Activated T-helper 1 cell treated with anti-CD3 and anti-CD28 coated beads, Interleukin-12 subunit alpha, Interleukin-12 subunit beta, Interleukin-2, Interleukin-4 antibody, amounts not matched to agents 30 ng/mL and 10 ng/mL and 1 ng/mL, durations not matched to agents 14 hours and 24 hours and 36 hours (primary cell): ENCODE data around the gene BANF2. TPM values are rescaled to one million over a fixed set of nuclear protein-coding genes. Genes with fewer than 3 reads are reported as not detected.
"Not testable (repeated sequence)": the region's sequence is repeated elsewhere in the genome, so short reads cannot be mapped to it uniquely, and the experiment has no call there.

Source experiments
- DNase-seq: peaks from one replicate; pipeline ENCODE4 v3.0.0; 2021; ENCODE audit warnings: low spot score
- H3K27ac Mint-ChIP-seq: one replicate; pipeline ENCODE4 v1.8.0; 2021; ENCODE audit warnings: mild to moderate bottlenecking, mixed read lengths
- H3K27me3 Mint-ChIP-seq: one replicate; pipeline ENCODE4 v1.8.0; 2022; ENCODE audit warnings: mild to moderate bottlenecking, moderate library complexity, mixed read lengths; ENCODE audit not compliant: insufficient read depth
- H3K36me3 Mint-ChIP-seq: one replicate; pipeline ENCODE4 v1.8.0; 2021; ENCODE audit warnings: low read depth, mixed read lengths
- H3K4me1 Mint-ChIP-seq: one replicate; pipeline ENCODE4 v1.8.0; 2021; ENCODE audit warnings: low read depth, mixed read lengths
- H3K4me3 Mint-ChIP-seq: one replicate; pipeline ENCODE4 v1.8.0; 2021; ENCODE audit warnings: mild to moderate bottlenecking, moderate library complexity, mixed read lengths
- H3K9me3 Mint-ChIP-seq: one replicate; pipeline ENCODE4 v1.8.0; 2021; ENCODE audit warnings: mixed read lengths
- intact Hi-C: fragments of 100-400 bp; cut with micrococcal nuclease; formaldehyde crosslinking; loops from one replicate; pipeline ENCODE4 v1.15.1; 2024
- total RNA-seq: library from RNA; stranded (reverse); gene quantifications from 2 replicates; pipeline ENCODE4 v1.2.3, GENCODE V29; 2022

BANF2 gene
- total RNA-seq, 1 donor from 2014 or later: not detected

DNA sequence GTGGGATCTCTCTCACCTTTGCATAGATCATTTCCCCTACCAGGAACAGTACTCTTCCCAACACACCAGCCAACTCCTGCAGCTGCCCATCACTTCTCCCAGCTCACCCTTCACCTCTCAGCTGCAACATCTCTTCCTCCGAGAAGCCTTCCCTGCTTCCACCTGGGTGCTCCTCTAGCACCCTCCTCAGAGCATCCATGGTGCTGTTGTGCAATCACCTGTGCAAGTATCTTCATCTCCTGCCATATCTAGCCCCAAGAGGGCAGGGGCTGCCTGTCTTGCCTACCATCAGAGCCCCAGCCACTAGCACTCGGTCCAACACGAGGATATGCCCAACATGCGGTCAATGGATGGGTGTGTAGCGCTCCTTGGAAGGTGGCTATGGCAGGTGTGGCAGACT, 75.8 kb downstream of the BANF2 start:
- Mint-ChIP-seq H3K9me3 (no peaks in the 10 kb centered on the region), H3K36me3 (no peaks in the 10 kb centered on the region), H3K4me3 (no peak overlapping the region), H3K27ac (no peak overlapping the region), H3K4me1 (no peaks in the 10 kb centered on the region), H3K27me3 (peaks cover 2% of the 10 kb centered on the region)
- intact Hi-C loops: no loop called here
- DNase-seq: no peak

DNA sequence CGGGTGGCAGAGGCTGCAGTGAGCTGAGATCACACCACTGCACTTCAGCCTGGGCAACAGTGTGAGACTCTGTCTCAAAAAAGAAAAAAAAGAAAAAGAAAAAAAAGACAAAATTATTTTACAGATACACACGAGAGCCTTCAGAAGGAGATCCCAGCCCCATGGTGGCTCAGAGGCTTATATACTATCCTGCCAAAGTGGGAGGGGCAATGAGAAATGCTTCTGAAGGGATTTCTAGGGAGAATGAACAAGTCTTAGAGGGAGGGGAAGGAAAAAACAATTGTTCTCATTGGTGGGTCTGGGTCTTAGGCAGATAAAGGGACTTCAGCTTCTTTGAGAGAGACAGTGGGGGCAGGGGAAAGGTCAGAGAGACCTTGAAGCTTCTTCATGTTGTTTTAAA, 76.8 kb downstream of the BANF2 start:
- peaks cover 3% of the 10 kb centered on the region for H3K27me3 Mint-ChIP-seq
- DNase-seq: no peak
- H3K4me1 Mint-ChIP-seq: no peaks in the 10 kb centered on the region
- H3K9me3 Mint-ChIP-seq: no peaks in the 10 kb centered on the region
- H3K4me3 Mint-ChIP-seq: no peak overlapping the region
- no peak overlapping the region for H3K27ac Mint-ChIP-seq
- H3K36me3 Mint-ChIP-seq: no peaks in the 10 kb centered on the region
- intact Hi-C loops: no loop called here

DNA sequence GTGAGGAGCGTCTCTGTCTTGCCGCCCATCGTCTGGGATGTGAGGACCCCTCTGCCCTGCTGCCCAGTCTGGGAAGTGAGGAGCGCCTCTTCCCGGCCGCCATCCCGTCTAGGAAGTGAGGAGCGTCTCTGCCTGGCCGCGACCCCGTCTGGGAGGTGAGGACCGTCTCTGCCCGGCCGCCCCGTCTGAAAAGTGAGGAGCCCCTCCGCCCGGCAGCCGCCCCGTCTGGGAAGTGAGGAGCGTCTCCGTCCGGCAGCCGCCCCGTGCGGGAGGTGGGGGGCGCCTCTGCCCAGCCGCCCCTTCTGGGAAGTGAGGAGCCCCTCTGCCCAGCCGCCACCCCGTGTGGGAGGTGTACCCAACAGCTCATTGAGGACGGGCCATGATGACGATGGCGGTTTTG, 79.2 kb downstream of the BANF2 start:
- DNase-seq, H3K4me1 Mint-ChIP-seq, H3K27ac Mint-ChIP-seq, intact Hi-C loops, H3K27me3 Mint-ChIP-seq, H3K4me3 Mint-ChIP-seq, H3K9me3 Mint-ChIP-seq, H3K36me3 Mint-ChIP-seq: not testable (repeated sequence)

DNA sequence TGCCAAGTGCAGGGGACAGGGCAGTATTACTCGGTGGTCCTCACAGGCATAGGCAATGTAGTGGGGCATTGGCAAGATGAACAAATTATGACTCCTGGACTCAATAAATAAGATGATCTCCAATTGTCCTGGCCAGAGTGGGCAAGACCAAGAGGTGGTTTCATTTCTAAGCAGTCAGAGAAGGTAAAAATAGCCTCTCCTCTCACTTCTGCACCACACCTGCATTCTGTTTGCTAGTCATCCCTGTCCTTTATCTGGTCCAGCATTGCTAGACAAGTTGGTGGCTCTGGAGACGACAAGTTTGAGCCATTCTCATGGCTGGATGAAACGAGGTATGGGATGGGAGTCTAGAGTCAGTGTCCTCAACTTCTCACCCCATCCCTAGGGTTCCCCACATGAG, 83.0 kb downstream of the BANF2 start:
- DNase-seq: no peak
- H3K36me3 Mint-ChIP-seq: no peaks in the 10 kb centered on the region
- H3K9me3 Mint-ChIP-seq: no peaks in the 10 kb centered on the region
- no peak overlapping the region for H3K4me3 Mint-ChIP-seq
- H3K27me3 Mint-ChIP-seq: peaks cover 4% of the 10 kb centered on the region
- intact Hi-C loops: no loop called here
- no peaks in the 10 kb centered on the region for H3K4me1 Mint-ChIP-seq
- H3K27ac Mint-ChIP-seq: no peak overlapping the region

DNA sequence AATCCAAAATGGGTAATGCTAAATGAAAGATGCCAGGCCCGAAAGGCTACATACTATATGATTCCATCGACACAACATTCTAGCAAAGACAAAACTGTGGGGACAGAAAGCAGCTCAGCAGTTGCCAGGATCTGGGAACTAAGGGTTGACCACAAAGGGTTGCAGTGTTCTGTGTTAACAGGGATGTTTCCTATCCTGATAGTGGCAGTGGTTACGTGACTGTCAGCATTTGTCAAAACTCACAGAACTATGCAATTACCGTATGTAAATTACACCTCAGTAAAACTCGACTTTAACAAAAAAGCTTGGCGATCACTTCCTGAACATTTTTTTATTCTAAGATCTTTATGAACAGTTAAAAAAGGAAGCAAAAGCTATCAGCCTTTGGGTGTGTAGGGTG, 83.9 kb downstream of the BANF2 start:
- Mint-ChIP-seq H3K27me3 (peaks cover 4% of the 10 kb centered on the region), H3K36me3 (no peaks in the 10 kb centered on the region), H3K4me3 (no peak overlapping the region), H3K9me3 (no peaks in the 10 kb centered on the region), H3K27ac (no peak overlapping the region), H3K4me1 (no peaks in the 10 kb centered on the region)
- intact Hi-C loops: no loop called here
- DNase-seq: no peak

DNA sequence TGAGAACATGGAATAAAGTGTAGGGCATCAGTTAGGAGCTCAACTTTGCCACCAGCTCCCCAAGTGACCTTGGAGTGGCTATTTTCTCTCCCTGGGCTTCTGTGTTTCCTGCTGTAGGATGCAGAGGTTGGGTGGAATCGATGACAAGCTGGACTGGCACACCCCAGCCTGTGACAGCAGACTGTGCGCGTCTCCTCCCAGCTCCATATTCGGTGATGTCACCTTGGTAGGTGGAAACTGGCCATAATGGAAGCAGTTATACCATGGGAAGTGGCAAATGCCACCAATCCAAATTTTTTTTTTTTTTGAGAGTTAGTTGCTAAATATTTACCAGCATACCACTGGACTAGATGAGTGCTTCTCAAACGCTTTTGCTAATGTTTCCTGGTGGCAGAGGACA, 85.2 kb downstream of the BANF2 start:
- Mint-ChIP-seq H3K4me3 (no peak overlapping the region), H3K36me3 (no peaks in the 10 kb centered on the region), H3K27me3 (peaks cover 6% of the 10 kb centered on the region), H3K4me1 (no peaks in the 10 kb centered on the region), H3K9me3 (no peaks in the 10 kb centered on the region), H3K27ac (no peak overlapping the region)
- DNase-seq: no peak
- intact Hi-C loops: no loop called here

Other genes starting within 250 kb of the BANF2 start
- gene BFSP1, start 168.6 kb upstream of the BANF2 start, total RNA-seq: 0.76 and 0.80 TPM in 2 replicates
- gene DSTN, start 129.9 kb upstream of the BANF2 start, total RNA-seq: 58.2 and 58.8 TPM in 2 replicates
- gene RRBP1, start 17.7 kb upstream of the BANF2 start, total RNA-seq: 54.8 and 56.0 TPM in 2 replicates